HG03159 (cell line): ENCODE data around the gene UPP2.

Experiments used
- ATAC-seq: cut with Tn5 transposase; IDR thresholded peaks from one replicate; pipeline ENCODE4 v1.9.1; 2021; ENCODE audit warnings: mild to moderate bottlenecking, moderate library complexity; ENCODE audit not compliant: unreplicated experiment

Gene UPP2

GRCh38 chr2:158135096-158135495 is 33.4 kb downstream of the UPP2 start:
- ATAC-seq: no peak

- ATAC-seq: no peak
These were observed 36.6 kb downstream of the UPP2 start for GRCh38 chr2:158138255-158138654.

GRCh38 chr2:158140201-158140600 is 38.5 kb downstream of the UPP2 start:
- ATAC-seq: no peak

GRCh38 chr2:158142165-158142564 is 40.5 kb downstream of the UPP2 start:
- ATAC-seq: no peak

- peak; percentile 77 for ATAC-seq
These were observed 41.1 kb downstream of the UPP2 start for GRCh38 chr2:158142568-158143332.

- ATAC-seq: no peak
These were observed 42.2 kb downstream of the UPP2 start for GRCh38 chr2:158143703-158144360.

GRCh38 chr2:158144914-158145625 is 43.4 kb downstream of the UPP2 start:
- ATAC-seq: no peak

GRCh38 chr2:158153270-158154015 is 51.8 kb downstream of the UPP2 start:
- no peak for ATAC-seq

GRCh38 chr2:158154596-158154995 is 52.9 kb downstream of the UPP2 start:
- no peak for ATAC-seq

- no peak for ATAC-seq
These were observed 71.0 kb downstream of the UPP2 start for GRCh38 chr2:158172719-158173118.

- no peak for ATAC-seq
These were observed 72.8 kb downstream of the UPP2 start for GRCh38 chr2:158174495-158174894.

- ATAC-seq: no peak
These were observed 73.3 kb downstream of the UPP2 start for GRCh38 chr2:158174956-158175355.

- ATAC-seq: no peak
These were observed 77.0 kb downstream of the UPP2 start for GRCh38 chr2:158178646-158179045.

GRCh38 chr2:158179660-158180059 is 78.0 kb downstream of the UPP2 start:
- ATAC-seq: peak; percentile 60

- no peak for ATAC-seq
These were observed 79.5 kb downstream of the UPP2 start for GRCh38 chr2:158181171-158181570.

GRCh38 chr2:158182676-158183295 is 81.1 kb downstream of the UPP2 start:
- ATAC-seq: no peak

- no peak for ATAC-seq
These were observed 82.3 kb downstream of the UPP2 start for GRCh38 chr2:158184001-158184400.

- no peak for ATAC-seq
These were observed 83.1 kb downstream of the UPP2 start for GRCh38 chr2:158184556-158185343.
